IMR-90 (cell line): ENCODE measurements around the gene OR52E5.

Experiments used
- CEBPB ChIP-seq: IDR thresholded peaks from 2 replicates; pipeline ENCODE4 v1.6.1; 2012; ENCODE audit warnings: low read depth, low read length, improper control_type of control experiment
- POLR2A ChIP-seq: IDR thresholded peaks from 2 replicates; pipeline ENCODE4 v1.6.1; 2012; ENCODE audit warnings: mild to moderate bottlenecking, low read depth, low read length
- TF ChIP-seq, protein P1 (sequence below): conservative IDR thresholded peaks from 2 replicates; pipeline ENCODE4 v1.5.1; 2012; ENCODE audit warnings: mild to moderate bottlenecking, low read depth, low read length, improper control_type of control experiment

DNA sequence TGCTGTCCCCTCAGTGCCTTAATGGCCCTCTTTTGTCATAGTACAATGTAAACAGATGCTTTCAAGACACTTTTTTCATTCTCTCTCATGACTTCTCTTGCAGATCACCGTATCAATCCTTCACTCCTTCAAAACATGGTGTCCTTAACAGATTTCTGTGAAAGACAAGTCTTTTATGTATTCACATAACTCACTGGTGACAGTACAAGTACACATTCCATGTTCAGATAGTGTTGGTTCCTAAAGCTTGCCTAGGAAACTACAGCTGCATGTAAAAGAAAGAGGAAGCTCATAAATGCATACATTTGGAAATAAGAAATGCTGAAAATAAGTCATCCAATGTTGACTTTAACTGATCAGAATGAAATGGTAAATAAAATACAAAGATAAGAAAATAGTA is 46.3 kb upstream of the OR52E5 start:
- TF ChIP-seq POLR2A (no peak), CEBPB (no peak)
- TF ChIP-seq, protein P1, sequence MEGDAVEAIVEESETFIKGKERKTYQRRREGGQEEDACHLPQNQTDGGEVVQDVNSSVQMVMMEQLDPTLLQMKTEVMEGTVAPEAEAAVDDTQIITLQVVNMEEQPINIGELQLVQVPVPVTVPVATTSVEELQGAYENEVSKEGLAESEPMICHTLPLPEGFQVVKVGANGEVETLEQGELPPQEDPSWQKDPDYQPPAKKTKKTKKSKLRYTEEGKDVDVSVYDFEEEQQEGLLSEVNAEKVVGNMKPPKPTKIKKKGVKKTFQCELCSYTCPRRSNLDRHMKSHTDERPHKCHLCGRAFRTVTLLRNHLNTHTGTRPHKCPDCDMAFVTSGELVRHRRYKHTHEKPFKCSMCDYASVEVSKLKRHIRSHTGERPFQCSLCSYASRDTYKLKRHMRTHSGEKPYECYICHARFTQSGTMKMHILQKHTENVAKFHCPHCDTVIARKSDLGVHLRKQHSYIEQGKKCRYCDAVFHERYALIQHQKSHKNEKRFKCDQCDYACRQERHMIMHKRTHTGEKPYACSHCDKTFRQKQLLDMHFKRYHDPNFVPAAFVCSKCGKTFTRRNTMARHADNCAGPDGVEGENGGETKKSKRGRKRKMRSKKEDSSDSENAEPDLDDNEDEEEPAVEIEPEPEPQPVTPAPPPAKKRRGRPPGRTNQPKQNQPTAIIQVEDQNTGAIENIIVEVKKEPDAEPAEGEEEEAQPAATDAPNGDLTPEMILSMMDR = no peak
